Tibial nerve (tissue), 4 donors: ENCODE data around the gene KRT86. TPM values are rescaled to one million over a fixed set of nuclear protein-coding genes. Genes with fewer than 3 reads are reported as not detected.
"Not testable (repeated sequence)": the region's sequence is repeated elsewhere in the genome, so short reads cannot be mapped to it uniquely, and the experiment has no call there.

Source experiments
- DNase-seq, 2 donors: peaks; one replicate each; pipeline ENCODE4 v3.0.0-alpha.2; 2019; ENCODE audit warnings: low spot score in 2 of 2
- H3K27ac ChIP-seq, 4 donors: fragments of 200-600 bp; sonication (generic) in 3 of 4; one replicate each; pipeline ENCODE4 v1.5.1; 2017 to 2019; ENCODE audit warnings: mild to moderate bottlenecking in 1 of 4
- H3K27me3 ChIP-seq, 2 donors: fragments of 200-600 bp; sonication (generic) in 1 of 2; one replicate each; pipeline versions ENCODE4 v1.5.1 to v1.6.0; 2017 to 2019
- H3K36me3 ChIP-seq, 3 donors: fragments of 200-600 bp; sonication (generic); one replicate each; pipeline ENCODE4 v1.5.1; 2018 to 2019
- H3K4me1 ChIP-seq, 4 donors: fragments of 200-600 bp; sonication (generic) in 3 of 4; one replicate each; pipeline ENCODE4 v1.5.1; 2017 to 2019
- H3K4me3 ChIP-seq, 4 donors: fragments of 200-600 bp; sonication (generic) in 3 of 4; one replicate each; pipeline ENCODE4 v1.5.1; 2017 to 2019; ENCODE audit warnings: mild to moderate bottlenecking in 1 of 4, moderate library complexity in 1 of 4
- H3K9me3 ChIP-seq, 4 donors: fragments of 200-600 bp; sonication (generic) in 3 of 4; one replicate each; pipeline ENCODE4 v1.5.1; 2017 to 2019
- EP300 ChIP-seq, 2 donors: sonication (generic); formaldehyde crosslinking; IDR thresholded peaks; one replicate each; pipeline ENCODE4 v1.6.1; 2017; ENCODE audit warnings: antibody characterized with exemption in 2 of 2, mild to moderate bottlenecking in 1 of 2
- POLR2A ChIP-seq, 2 donors: fragments of 450-650 bp; IDR thresholded peaks; one replicate each; pipeline ENCODE4 v1.6.1; 2017; ENCODE audit warnings: antibody characterized with exemption in 2 of 2, mild to moderate bottlenecking in 2 of 2, moderate library complexity in 2 of 2
- WGBS, 2 donors: methylation state at CpG; one replicate each; pipeline ENCODE4 v1.1.5; 2018; 5-methylcytosine and 5-hydroxymethylcytosine counted together
- total RNA-seq, 4 donors: library from RNA; depleted of rRNA; stranded (reverse); fragments of >200 nt; gene quantifications; one replicate each; pipeline ENCODE4 v1.1.0, GENCODE V29; 2016
- TF ChIP-seq, protein P1 (sequence below), 5 experiments: fragments of 200-600 bp in 3 of 5; fragments of 450-650 bp in 2 of 5; sonication (generic) in 3 of 5; IDR thresholded peaks; one replicate each; pipeline ENCODE4 v1.5.1; 2016 to 2019; ENCODE audit warnings: antibody characterized with exemption in 5 of 5, mild to moderate bottlenecking in 3 of 5, moderate library complexity in 2 of 5

KRT86 gene
- total RNA-seq, 4 donors from 2014 or later = not detected

GRCh38 chr12:52344111-52344510 is 69.7 kb downstream of the KRT86 start:
- Histone ChIP-seq H3K9me3 (peaks cover 0 to 20% (median 3%) of the 10 kb centered on the region in 4 donors), H3K27ac (no peak overlapping the region), H3K36me3 (no peaks in the 10 kb centered on the region), H3K27me3 (peaks cover 0 to 7% of the 10 kb centered on the region in 2 donors), H3K4me3 (no peak overlapping the region), H3K4me1 (no peaks in the 10 kb centered on the region)
- DNase-seq = no peak
- no peak for TF ChIP-seq EP300 (IDR thresholded peaks at IDR 0.05)
- TF ChIP-seq, protein P1, sequence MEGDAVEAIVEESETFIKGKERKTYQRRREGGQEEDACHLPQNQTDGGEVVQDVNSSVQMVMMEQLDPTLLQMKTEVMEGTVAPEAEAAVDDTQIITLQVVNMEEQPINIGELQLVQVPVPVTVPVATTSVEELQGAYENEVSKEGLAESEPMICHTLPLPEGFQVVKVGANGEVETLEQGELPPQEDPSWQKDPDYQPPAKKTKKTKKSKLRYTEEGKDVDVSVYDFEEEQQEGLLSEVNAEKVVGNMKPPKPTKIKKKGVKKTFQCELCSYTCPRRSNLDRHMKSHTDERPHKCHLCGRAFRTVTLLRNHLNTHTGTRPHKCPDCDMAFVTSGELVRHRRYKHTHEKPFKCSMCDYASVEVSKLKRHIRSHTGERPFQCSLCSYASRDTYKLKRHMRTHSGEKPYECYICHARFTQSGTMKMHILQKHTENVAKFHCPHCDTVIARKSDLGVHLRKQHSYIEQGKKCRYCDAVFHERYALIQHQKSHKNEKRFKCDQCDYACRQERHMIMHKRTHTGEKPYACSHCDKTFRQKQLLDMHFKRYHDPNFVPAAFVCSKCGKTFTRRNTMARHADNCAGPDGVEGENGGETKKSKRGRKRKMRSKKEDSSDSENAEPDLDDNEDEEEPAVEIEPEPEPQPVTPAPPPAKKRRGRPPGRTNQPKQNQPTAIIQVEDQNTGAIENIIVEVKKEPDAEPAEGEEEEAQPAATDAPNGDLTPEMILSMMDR (IDR thresholded peaks at IDR 0.05) = no peak
- no peak for TF ChIP-seq POLR2A (IDR thresholded peaks at IDR 0.05)
- 90 to 94% methylated on average over 8 to 12 of the region's 12 CpGs for WGBS, 2 donors

GRCh38 chr12:52345041-52345440 is 70.6 kb downstream of the KRT86 start:
- WGBS, 2 donors = 73 to 89% methylated on average over 8 of the region's 8 CpGs
- not testable (repeated sequence) for H3K4me1 ChIP-seq, DNase-seq, H3K27me3 ChIP-seq, H3K4me3 ChIP-seq, H3K27ac ChIP-seq, H3K36me3 ChIP-seq
- peaks cover 0 to 20% (median 3%) of the 10 kb centered on the region in 4 donors for H3K9me3 ChIP-seq

DNA sequence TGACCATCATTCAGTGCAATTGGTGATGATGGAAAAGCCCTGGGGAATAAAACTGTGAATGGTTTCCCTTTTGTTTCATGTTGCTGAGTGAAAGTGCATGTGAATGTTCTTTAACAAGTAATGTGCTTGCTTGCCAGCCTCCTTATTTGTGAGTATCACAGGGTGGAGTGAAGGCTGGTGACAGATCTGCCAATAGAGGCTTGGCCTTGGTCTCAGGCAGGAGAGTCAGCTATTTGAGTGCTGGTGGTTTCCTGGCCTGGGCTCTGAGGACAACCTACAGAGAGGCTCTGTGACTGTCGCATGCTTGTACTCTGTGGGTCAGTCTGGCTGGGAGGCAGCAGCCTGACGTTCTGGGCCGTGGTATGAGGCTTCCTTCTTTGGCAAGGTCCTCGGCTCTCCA is 72.1 kb downstream of the KRT86 start:
- Histone ChIP-seq H3K4me1 (peaks cover 0 to 6% (median under 1%) of the 10 kb centered on the region in 4 donors), H3K4me3 (no peak overlapping the region), H3K36me3 (no peaks in the 10 kb centered on the region), H3K27me3 (peaks cover 0 to 5% of the 10 kb centered on the region in 2 donors), H3K27ac (no peak overlapping the region), H3K9me3 (peaks cover 0 to 20% (median 3%) of the 10 kb centered on the region in 4 donors)
- WGBS, 2 donors = 36 to 41% methylated on average over 4 of the region's 4 CpGs
- no peak for DNase-seq
- TF ChIP-seq, protein P1 (IDR thresholded peaks at IDR 0.05) = no peak

- peaks cover 0 to 7% of the 10 kb centered on the region in 2 donors for H3K27me3 ChIP-seq
- H3K27ac ChIP-seq = no peak overlapping the region
- peaks cover 0 to 8% (median 2%) of the 10 kb centered on the region in 4 donors for H3K4me1 ChIP-seq
- TF ChIP-seq POLR2A (IDR thresholded peaks at IDR 0.05) (no peak), EP300 (IDR thresholded peaks at IDR 0.05) (no peak)
- TF ChIP-seq, protein P1 (IDR thresholded peaks at IDR 0.05) = no peak
- H3K36me3 ChIP-seq = no peaks in the 10 kb centered on the region
- WGBS, 2 donors = 81 to 87% methylated on average over 9 of the region's 9 CpGs
- H3K9me3 ChIP-seq = peaks cover 0 to 20% (median 3%) of the 10 kb centered on the region in 4 donors
- no peak for DNase-seq
- H3K4me3 ChIP-seq = no peak overlapping the region
Measured at GRCh38 chr12:52347016-52347415, 72.6 kb downstream of the KRT86 start.

DNA sequence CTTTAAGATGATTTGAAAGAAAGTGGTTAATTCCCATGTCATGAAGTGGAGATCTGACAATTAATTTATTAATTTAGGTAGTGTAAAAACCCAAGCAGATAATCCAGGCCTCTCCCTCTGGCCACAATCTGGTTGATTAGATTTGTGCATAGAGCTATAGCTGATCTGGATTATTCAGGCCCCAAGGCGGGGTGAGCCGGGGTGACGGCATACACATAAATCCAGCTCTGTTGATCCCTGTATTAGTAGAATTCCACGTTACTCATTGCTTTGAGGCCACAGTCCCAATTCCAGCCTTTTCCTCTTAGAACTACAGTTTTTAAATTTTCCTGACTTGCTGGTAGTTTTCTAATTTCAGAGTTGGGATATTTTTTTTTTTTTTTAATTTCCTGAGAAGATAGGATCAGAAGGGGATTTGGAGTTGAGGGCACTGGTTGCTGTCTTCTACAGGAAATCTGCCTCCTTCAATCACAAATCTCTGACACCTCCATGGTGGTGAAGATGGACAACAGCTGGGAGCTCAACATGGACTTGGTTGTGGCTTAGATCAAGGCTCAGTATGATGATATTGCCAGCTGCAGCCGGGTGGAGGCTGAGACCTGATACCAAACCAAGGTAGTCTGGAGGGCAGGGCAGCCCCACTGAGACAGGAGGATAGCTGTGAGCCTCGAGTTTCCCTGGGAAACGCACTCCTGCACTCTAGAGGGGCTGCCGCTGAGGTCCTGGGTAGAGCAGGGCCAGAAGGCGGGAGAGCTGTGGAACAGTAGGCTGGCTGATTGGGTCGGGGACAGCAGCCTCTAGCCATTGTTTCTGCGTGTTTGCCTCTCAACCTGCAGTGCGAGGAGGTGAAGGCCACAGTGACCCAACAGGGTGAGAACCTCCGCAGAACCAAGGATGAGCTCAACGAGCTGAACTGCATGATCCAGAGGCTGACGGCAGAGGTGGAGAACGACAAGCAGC is 73.4 kb downstream of the KRT86 start:
- H3K4me1 ChIP-seq = peaks cover 0 to 13% (median 6%) of the 10 kb centered on the region in 4 donors
- DNase-seq = no peak
- H3K36me3 ChIP-seq = no peaks in the 10 kb centered on the region
- no peak overlapping the region for H3K27ac ChIP-seq
- H3K4me3 ChIP-seq = no peak overlapping the region
- H3K9me3 ChIP-seq = peaks cover 0 to 15% (median 3%) of the 10 kb centered on the region in 4 donors
- peaks cover 0 to 7% of the 10 kb centered on the region in 2 donors for H3K27me3 ChIP-seq
- TF ChIP-seq EP300 (IDR thresholded peaks at IDR 0.05) (no peak), POLR2A (IDR thresholded peaks at IDR 0.05) (no peak)
- TF ChIP-seq, protein P1 (IDR thresholded peaks at IDR 0.05) = no peak
- 74 to 84% methylated on average over 14 to 16 of the region's 16 CpGs for WGBS, 2 donors
